ENCODE results near the gene RAB18.

DNA sequence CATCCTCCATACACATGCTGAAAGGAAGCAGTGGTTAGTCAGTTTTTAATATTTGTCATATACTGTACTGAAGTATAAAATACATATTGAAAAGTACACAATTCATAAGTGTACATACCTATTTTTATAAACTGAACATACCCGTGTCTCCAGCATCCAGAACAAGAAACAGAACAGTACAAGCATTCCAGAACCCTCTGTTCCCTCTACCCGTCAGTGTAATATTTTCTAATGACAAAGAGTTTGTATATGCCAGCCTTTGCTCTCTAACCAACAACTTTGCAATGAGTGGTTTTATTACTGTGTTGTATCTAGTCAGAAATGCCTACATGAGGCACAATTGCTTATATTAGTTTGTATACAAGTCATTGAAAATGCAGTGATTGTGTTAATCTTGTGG lies 18.7 kb upstream of the RAB18 start:
- TF ChIP-seq, protein P1, sequence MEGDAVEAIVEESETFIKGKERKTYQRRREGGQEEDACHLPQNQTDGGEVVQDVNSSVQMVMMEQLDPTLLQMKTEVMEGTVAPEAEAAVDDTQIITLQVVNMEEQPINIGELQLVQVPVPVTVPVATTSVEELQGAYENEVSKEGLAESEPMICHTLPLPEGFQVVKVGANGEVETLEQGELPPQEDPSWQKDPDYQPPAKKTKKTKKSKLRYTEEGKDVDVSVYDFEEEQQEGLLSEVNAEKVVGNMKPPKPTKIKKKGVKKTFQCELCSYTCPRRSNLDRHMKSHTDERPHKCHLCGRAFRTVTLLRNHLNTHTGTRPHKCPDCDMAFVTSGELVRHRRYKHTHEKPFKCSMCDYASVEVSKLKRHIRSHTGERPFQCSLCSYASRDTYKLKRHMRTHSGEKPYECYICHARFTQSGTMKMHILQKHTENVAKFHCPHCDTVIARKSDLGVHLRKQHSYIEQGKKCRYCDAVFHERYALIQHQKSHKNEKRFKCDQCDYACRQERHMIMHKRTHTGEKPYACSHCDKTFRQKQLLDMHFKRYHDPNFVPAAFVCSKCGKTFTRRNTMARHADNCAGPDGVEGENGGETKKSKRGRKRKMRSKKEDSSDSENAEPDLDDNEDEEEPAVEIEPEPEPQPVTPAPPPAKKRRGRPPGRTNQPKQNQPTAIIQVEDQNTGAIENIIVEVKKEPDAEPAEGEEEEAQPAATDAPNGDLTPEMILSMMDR (conservative IDR thresholded peaks at IDR 0.05; ENCODE audit: low read length), result no peak
- no peak for TF ChIP-seq EZH2phosphoT487 (IDR thresholded peaks at IDR 0.05; ENCODE audit: borderline replicate concordance, low read depth, low read length)
